ENCODE results near the gene PLEKHA7.

The PLEKHA7 gene

DNA sequence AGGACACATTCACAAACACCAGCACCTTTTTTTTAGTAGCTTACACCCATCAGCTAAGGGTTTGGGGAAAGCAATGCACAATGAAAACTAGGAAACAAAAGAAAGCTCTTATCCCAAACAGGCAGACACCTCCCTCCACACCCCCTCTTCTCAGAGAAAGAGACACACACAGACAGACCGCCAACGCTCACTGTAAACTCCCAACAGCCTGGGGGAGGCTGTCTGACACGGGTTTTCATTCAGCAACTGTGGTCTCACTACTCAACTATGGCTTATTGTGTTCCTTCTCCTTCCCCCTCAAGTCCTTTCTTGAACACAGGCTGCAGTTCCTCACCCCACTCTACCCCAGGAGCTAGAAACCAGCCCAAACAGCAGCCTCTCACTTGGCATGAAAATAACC lies 152.4 kb downstream of the PLEKHA7 start:
- peaks cover 28% of the 10 kb centered on the region for H3K4me1 Mint-ChIP-seq (ENCODE audit: low read depth)
- H3K9me3 Mint-ChIP-seq, result peaks cover 4% of the 10 kb centered on the region
- H3K27me3 Mint-ChIP-seq, result peaks cover 16% of the 10 kb centered on the region
- no peak overlapping the region for H3K27ac Mint-ChIP-seq
- peaks cover 11% of the 10 kb centered on the region for H3K36me3 Mint-ChIP-seq (ENCODE audit: low read depth)
- H3K4me3 Mint-ChIP-seq, result no peak overlapping the region

DNA sequence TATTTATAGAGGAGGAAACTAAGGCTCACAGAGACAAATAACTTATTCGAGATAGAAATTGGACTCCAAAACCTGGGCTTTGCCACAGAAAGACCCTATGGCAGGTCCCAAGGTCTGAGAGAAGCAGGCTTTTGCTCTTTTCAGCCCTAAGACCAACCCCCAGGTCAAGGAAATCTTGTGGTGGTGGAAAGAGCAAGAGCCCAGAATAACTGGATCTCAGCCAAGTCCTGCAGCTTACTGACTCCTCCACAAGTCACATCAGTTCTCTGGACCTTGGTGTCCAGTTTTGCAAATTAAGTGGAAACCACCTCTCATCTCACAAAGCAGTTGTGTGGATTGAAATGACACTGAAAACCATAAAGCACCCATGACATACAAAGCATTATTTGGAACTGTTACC lies 153.6 kb downstream of the PLEKHA7 start:
- H3K4me3 Mint-ChIP-seq, result no peak overlapping the region
- H3K27ac Mint-ChIP-seq, result no peak overlapping the region
- H3K9me3 Mint-ChIP-seq, result peaks cover 4% of the 10 kb centered on the region
- peaks cover 28% of the 10 kb centered on the region for H3K4me1 Mint-ChIP-seq (ENCODE audit: low read depth)
- H3K36me3 Mint-ChIP-seq (ENCODE audit: low read depth), result peaks cover 7% of the 10 kb centered on the region
- H3K27me3 Mint-ChIP-seq, result peaks cover 16% of the 10 kb centered on the region

DNA sequence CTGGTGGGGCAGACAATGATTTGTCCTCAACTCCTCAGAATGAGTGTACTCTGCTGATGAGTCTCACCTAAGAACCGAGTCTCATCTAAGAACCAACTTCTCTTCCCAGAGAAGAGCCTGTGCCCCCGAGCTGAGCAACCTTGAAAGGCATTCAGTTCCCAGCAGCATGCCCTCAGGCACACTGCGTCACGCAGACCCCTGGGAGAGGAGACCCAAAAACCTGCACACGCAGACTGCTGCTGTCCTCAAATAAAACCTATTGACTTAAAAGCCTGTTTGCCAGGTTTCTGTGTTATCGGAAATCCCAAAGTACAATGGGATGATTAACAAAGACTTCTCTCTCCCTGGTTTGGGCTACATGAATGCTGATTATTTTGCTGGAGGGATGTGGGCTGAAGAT lies 154.6 kb downstream of the PLEKHA7 start:
- no peak overlapping the region for H3K27ac Mint-ChIP-seq
- peaks cover 16% of the 10 kb centered on the region for H3K27me3 Mint-ChIP-seq
- peaks cover under 1% of the 10 kb centered on the region for H3K9me3 Mint-ChIP-seq
- peaks cover 22% of the 10 kb centered on the region for H3K4me1 Mint-ChIP-seq (ENCODE audit: low read depth)
- no peak overlapping the region for H3K4me3 Mint-ChIP-seq
- H3K36me3 Mint-ChIP-seq (ENCODE audit: low read depth), result peaks cover under 1% of the 10 kb centered on the region

DNA sequence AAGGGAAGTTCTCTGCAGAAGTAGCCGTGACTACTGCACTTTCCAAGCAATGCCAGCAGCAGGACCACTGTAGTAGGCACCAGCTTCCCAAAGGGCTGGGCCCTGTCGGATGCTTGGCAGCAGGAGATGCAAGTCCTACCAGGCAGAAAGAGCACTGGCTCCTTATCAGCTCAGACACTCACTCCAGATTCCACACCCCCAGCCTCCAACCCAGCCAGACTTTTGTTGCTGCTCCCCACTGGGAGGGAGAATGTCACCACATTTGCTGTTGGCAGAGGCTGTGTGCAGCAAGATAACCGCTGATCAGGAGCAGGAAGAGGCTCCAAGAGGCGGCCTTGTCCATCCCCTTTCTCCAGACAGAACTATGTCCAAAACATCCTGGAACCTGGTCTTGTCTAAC lies 157.0 kb downstream of the PLEKHA7 start:
- Mint-ChIP-seq H3K9me3 (no peaks in the 10 kb centered on the region), H3K4me3 (no peak overlapping the region), H3K27ac (no peak overlapping the region), H3K4me1 (ENCODE audit: low read depth) (peaks cover 2% of the 10 kb centered on the region), H3K27me3 (peaks cover 14% of the 10 kb centered on the region), H3K36me3 (ENCODE audit: low read depth) (no peaks in the 10 kb centered on the region)

DNA sequence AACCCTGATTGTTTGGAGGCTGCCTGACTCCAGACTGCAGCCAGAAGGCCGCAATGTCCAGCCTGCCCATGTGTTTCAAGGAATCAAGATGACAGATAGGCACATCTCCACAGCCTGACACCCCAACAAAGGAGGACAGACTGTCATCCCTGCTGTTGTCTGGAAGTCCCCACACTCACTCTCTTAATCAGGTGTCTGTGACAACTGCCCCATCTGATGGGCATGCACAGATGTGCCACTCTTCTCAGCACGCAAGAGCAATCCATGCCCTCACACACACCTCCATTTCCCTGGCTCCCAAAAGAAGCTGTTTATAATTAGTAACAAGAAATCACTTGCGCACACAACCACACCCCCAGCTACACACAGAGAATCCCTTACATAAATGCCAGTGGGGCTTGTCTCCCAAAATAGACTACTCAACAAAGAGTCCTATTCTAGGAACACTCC lies 158.2 kb downstream of the PLEKHA7 start:
- H3K4me3 Mint-ChIP-seq, result no peak overlapping the region
- H3K4me1 Mint-ChIP-seq (ENCODE audit: low read depth), result no peaks in the 10 kb centered on the region
- H3K27me3 Mint-ChIP-seq, result peaks cover 6% of the 10 kb centered on the region
- no peaks in the 10 kb centered on the region for H3K36me3 Mint-ChIP-seq (ENCODE audit: low read depth)
- H3K27ac Mint-ChIP-seq, result no peak overlapping the region
- H3K9me3 Mint-ChIP-seq, result no peaks in the 10 kb centered on the region

DNA sequence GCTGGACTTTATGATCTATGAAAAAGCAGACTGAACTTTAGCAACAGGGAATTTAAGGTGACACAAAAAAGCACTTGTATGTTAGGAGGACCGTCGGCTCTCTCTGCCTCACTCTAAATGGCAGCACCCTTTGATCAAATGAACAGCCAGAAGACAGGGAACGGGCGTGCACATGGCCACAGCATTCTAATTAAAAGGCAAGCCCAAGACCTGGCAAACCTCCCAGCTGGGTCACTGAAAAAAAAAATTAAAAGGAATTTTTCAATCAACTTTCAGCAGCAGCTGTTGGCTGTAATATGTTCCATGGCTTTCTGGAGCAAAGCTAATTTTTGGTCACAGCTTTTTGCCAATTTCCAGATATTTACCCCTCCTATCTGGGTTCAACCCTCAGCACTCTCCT lies 159.2 kb downstream of the PLEKHA7 start:
- no peak overlapping the region for H3K4me3 Mint-ChIP-seq
- no peak overlapping the region for H3K27ac Mint-ChIP-seq
- no peaks in the 10 kb centered on the region for H3K9me3 Mint-ChIP-seq
- peaks cover 3% of the 10 kb centered on the region for H3K4me1 Mint-ChIP-seq (ENCODE audit: low read depth)
- H3K36me3 Mint-ChIP-seq (ENCODE audit: low read depth), result no peaks in the 10 kb centered on the region
- peaks cover 2% of the 10 kb centered on the region for H3K27me3 Mint-ChIP-seq

DNA sequence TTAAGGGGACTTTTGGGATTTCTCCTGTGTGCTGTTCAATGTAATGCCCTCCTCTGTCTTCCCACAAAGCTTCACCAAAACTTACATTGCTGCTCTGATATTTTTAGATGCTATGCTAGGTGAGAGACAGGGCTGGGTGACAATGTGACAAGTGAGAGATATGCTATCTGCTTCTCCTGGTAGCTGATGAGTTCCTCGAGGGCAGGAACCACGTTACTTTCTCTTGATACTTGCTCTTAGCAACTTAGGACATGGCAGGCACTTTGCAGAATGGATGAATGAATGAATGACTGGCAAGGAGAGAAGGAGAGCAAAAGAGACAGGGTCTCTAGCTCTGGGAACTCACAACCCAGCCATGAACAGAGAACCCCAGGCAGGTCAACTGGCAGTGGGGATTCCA lies 160.4 kb downstream of the PLEKHA7 start:
- Mint-ChIP-seq H3K4me1 (ENCODE audit: low read depth) (peaks cover 5% of the 10 kb centered on the region), H3K9me3 (no peaks in the 10 kb centered on the region), H3K27ac (no peak overlapping the region), H3K27me3 (no peaks in the 10 kb centered on the region), H3K36me3 (ENCODE audit: low read depth) (no peaks in the 10 kb centered on the region), H3K4me3 (no peak overlapping the region)

DNA sequence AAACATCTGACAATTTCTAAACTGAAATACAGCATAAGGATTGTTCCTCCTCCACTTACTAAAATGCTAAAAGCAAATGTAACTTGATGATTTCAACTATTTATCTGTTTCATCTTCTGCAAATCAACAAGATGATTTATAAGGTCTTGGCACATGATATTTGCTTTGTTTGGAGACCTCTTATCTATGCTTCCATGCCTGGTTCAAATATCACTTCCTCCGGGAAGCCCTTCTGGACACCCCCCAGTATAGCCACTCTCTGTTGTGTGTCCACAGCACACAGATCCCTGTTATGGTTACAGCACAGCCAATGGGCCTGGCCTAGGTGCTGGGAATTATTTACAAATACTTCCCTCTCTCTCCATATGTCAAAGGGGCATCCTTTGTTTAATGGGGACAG lies 160.9 kb downstream of the PLEKHA7 start:
- peaks cover 5% of the 10 kb centered on the region for H3K4me1 Mint-ChIP-seq (ENCODE audit: low read depth)
- H3K36me3 Mint-ChIP-seq (ENCODE audit: low read depth), result no peaks in the 10 kb centered on the region
- H3K9me3 Mint-ChIP-seq, result no peaks in the 10 kb centered on the region
- H3K27ac Mint-ChIP-seq, result no peak overlapping the region
- H3K27me3 Mint-ChIP-seq, result no peaks in the 10 kb centered on the region
- no peak overlapping the region for H3K4me3 Mint-ChIP-seq

DNA sequence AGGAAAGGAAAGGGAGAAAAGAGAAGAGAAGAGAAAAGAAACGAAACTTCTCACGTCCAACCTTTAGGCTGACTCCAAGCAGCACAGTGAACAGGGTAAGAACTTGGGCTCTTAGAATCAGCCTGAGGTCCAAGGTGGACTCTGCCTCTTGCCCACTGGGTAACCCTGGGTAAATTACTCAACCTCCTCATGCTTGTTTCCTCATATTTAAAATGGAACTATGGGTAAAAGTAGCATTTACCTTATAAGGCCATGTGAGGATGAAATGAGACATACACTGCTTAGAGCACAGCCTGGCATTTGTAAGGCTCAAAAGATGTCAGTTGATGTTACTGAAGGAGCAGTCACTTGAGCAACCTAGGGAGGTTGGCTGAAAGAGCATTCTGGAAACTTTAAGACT lies 167.9 kb downstream of the PLEKHA7 start:
- no peak overlapping the region for H3K27ac Mint-ChIP-seq
- H3K4me3 Mint-ChIP-seq, result no peak overlapping the region
- no peaks in the 10 kb centered on the region for H3K9me3 Mint-ChIP-seq
- peaks cover 5% of the 10 kb centered on the region for H3K4me1 Mint-ChIP-seq (ENCODE audit: low read depth)
- H3K36me3 Mint-ChIP-seq (ENCODE audit: low read depth), result no peaks in the 10 kb centered on the region
- no peaks in the 10 kb centered on the region for H3K27me3 Mint-ChIP-seq

DNA sequence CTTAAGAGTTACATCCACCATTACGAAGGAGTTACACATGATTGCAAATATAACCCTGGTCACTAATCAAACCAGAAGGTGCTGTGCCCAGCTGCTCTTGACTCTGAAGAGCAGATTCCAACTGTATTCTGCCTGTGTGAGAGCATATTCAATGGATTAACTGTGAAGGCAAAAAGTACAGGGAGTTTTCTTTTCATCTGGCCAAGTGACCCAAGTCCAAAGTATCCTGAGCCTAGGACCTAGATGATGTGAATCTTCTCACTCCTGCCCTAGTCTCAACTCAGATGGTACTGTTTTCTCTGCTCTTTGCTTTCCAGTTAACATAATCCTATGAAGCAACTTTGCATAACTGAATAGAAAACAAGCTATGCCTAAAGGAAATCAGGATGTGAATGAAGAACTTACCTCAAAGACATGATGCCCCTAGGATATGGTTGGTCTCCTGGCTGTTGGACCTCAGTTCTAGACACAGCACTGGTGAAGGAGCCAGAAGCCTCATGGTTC lies 169.9 kb downstream of the PLEKHA7 start:
- Mint-ChIP-seq H3K4me1 (ENCODE audit: low read depth) (no peaks in the 10 kb centered on the region), H3K36me3 (ENCODE audit: low read depth) (no peaks in the 10 kb centered on the region), H3K27ac (no peak overlapping the region), H3K9me3 (no peaks in the 10 kb centered on the region), H3K4me3 (no peak overlapping the region), H3K27me3 (no peaks in the 10 kb centered on the region)

DNA sequence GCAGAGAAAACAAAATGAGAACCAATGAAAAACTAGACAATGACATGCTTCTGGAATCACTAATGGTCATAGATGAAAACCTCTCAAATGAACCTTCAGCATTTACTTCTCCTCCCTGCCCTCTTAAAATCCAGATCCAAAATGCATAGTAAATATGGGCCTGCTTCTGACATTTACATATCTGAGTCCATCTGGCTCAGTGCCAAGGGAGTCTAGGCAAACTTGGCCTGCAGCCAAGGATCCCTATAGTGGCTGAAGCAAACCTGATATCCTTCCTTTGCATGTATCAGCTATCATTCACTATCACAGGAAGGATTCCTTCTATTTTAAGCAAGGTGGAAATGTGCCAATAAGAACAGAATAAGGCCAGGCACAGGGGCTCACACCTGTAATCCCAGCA lies 170.9 kb downstream of the PLEKHA7 start:
- no peaks in the 10 kb centered on the region for H3K27me3 Mint-ChIP-seq
- no peaks in the 10 kb centered on the region for H3K4me1 Mint-ChIP-seq (ENCODE audit: low read depth)
- no peaks in the 10 kb centered on the region for H3K36me3 Mint-ChIP-seq (ENCODE audit: low read depth)
- H3K4me3 Mint-ChIP-seq, result no peak overlapping the region
- H3K27ac Mint-ChIP-seq, result no peak overlapping the region
- no peaks in the 10 kb centered on the region for H3K9me3 Mint-ChIP-seq

DNA sequence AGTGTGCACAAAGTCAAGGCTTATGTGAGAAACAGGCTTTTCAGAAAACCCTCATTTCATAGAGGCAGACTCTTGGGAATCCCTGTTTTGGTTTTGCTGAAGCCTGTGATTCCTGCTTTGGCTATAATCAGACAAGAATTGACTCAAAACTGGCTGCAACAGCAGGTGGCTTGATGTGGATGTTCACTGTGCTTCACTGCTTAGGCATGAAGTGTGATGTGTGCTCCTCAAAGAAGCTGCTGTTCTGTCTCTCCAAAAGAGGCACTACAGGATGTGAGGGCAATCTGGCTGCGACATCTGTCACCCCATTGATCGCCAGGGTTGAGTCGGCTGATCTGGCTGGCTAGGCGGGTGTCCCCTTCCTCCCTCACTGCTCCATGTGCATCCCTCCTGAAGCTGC lies 172.2 kb downstream of the PLEKHA7 start:
- Mint-ChIP-seq H3K27ac (no peak overlapping the region), H3K27me3 (no peaks in the 10 kb centered on the region), H3K9me3 (no peaks in the 10 kb centered on the region), H3K4me1 (ENCODE audit: low read depth) (no peaks in the 10 kb centered on the region), H3K36me3 (ENCODE audit: low read depth) (no peaks in the 10 kb centered on the region), H3K4me3 (no peak overlapping the region)

DNA sequence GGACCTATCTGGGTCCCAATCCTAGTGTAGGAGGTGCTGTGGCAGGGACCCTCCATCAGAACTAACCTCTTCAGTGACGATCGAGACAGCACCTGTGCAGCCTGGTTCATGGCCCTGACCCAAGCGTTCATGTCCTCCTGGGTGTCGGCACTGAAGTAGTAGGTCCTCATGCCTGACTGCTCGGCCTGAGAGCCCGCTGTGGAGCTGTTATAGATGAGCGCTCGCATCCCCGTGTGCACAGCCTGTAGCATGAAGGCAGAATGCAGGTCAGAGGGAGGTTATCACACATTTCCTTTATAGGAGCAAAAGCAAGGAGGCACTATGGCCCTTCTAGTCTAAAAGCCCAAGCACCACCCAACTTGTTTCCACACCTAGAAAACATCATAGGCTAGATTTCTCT lies 172.7 kb downstream of the PLEKHA7 start:
- Mint-ChIP-seq H3K9me3 (no peaks in the 10 kb centered on the region), H3K4me3 (no peak overlapping the region), H3K27ac (no peak overlapping the region), H3K36me3 (ENCODE audit: low read depth) (no peaks in the 10 kb centered on the region), H3K27me3 (no peaks in the 10 kb centered on the region), H3K4me1 (ENCODE audit: low read depth) (no peaks in the 10 kb centered on the region)

DNA sequence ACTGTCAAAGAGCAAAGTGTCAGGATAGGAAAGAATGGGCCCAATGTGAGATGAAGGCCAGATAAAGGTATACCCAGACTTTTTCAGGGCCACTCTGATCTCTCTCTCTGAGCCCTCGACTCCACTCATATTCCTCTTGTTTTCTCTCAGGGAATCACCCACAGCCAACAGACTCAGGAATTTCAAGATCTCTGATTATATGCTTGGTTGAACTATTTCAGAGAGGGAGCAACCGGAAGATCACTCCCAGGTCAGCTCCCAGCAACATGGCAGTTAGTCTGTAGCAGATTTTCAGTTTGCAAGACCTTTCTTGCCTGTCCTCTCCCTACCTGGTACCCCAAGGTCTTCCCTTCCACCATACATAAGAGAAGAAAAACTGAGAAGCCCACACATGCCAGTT lies 173.3 kb downstream of the PLEKHA7 start:
- H3K36me3 Mint-ChIP-seq (ENCODE audit: low read depth), result no peaks in the 10 kb centered on the region
- no peaks in the 10 kb centered on the region for H3K9me3 Mint-ChIP-seq
- H3K27ac Mint-ChIP-seq, result no peak overlapping the region
- no peaks in the 10 kb centered on the region for H3K4me1 Mint-ChIP-seq (ENCODE audit: low read depth)
- H3K4me3 Mint-ChIP-seq, result no peak overlapping the region
- no peaks in the 10 kb centered on the region for H3K27me3 Mint-ChIP-seq

DNA sequence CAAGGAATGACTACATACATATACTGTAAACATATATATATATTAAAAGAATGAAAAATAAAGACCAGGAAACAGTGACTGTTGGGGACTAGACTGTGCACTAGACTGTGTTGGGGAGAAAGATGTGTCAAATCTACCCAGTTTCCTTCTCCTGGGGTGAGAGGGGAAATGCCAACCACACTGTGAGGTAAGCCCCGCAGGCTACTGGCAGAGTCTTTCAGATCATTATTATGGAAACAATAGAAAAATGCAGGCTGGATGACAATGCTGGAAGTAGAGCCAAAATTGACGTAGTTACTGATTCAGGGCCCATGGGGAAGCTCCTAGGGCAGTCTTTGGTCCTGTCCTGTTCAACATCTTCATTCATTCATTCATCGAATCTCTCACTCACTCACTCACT lies 174.4 kb downstream of the PLEKHA7 start:
- H3K4me3 Mint-ChIP-seq, result no peak overlapping the region
- no peaks in the 10 kb centered on the region for H3K36me3 Mint-ChIP-seq (ENCODE audit: low read depth)
- no peaks in the 10 kb centered on the region for H3K27me3 Mint-ChIP-seq
- no peaks in the 10 kb centered on the region for H3K4me1 Mint-ChIP-seq (ENCODE audit: low read depth)
- no peak overlapping the region for H3K27ac Mint-ChIP-seq
- no peaks in the 10 kb centered on the region for H3K9me3 Mint-ChIP-seq

DNA sequence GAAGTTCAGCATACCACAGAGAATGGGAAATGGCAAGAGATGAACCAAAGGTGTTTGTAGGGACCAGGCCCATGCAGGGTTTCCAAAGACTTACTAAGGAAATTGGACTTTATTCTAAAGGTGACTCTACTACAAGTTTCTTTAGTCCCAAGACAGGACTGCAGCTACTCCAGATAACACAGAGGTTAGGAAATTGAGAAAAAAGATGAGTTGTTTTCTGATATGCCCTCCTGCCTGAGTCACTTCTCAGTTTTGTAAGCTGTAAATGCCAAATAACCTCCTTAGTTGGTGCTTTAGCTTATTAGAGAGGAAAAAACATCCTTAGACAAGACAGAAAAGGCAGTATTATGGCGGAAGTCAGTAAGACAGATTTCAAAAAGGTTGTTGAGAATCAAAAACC lies 179.8 kb downstream of the PLEKHA7 start:
- no peak overlapping the region for H3K27ac Mint-ChIP-seq
- peaks cover 3% of the 10 kb centered on the region for H3K27me3 Mint-ChIP-seq
- no peaks in the 10 kb centered on the region for H3K9me3 Mint-ChIP-seq
- H3K4me3 Mint-ChIP-seq, result no peak overlapping the region
- no peaks in the 10 kb centered on the region for H3K36me3 Mint-ChIP-seq (ENCODE audit: low read depth)
- peaks cover 6% of the 10 kb centered on the region for H3K4me1 Mint-ChIP-seq (ENCODE audit: low read depth)

All from stimulated activated naive CD8-positive, alpha-beta T cell treated with anti-CD3 and anti-CD28 coated beads, Interleukin-15, Interleukin-2, amounts not matched to agents 100 ng/mL and 50 ng/mL, for 24 hours (primary cell).